SK-N-SH treated with all-trans-retinoic acid at 6 μM for 48 hours (cell line): ENCODE data around the gene ERG.

Source experiments
- CSRNP3 ChIP-seq: fragments of 250-450 bp; sonication (Bioruptor Pico); IDR thresholded peaks from 2 replicates; pipeline ENCODE4 v1.5.1; 2021; ENCODE audit warnings: mild to moderate bottlenecking, moderate library complexity
- TCF4 ChIP-seq: fragments of 250-450 bp; sonication (Bioruptor Pico); IDR thresholded peaks from 2 replicates; pipeline ENCODE4 v1.8.0; 2021; ENCODE audit warnings: mild to moderate bottlenecking, moderate library complexity, borderline replicate concordance
- TOX ChIP-seq: fragments of 250-450 bp; sonication (Bioruptor Pico); IDR thresholded peaks from 2 replicates; pipeline ENCODE4 v1.8.0; 2021; ENCODE audit warnings: mild to moderate bottlenecking, moderate library complexity, borderline replicate concordance
- ZFP30 ChIP-seq: fragments of 450-650 bp; formaldehyde crosslinking; IDR thresholded peaks from 2 replicates; pipeline ENCODE4 v1.5.0; 2022; ENCODE audit warnings: mild to moderate bottlenecking, moderate library complexity

- no peak for TF ChIP-seq ZFP30 (CRISPR knock-in tag)
- TF ChIP-seq TCF4 (CRISPR knock-in tag), result no peak
- no peak for TF ChIP-seq CSRNP3 (CRISPR knock-in tag)
- no peak for TF ChIP-seq TOX (CRISPR knock-in tag)
Observed at GRCh38 chr21:38416791-38417190, 81.5 kb downstream of the ERG start.
